HEK293 (cell line): Measurements from ENCODE around the gene NT5DC3.

Experiments used
- CTCF ChIA-PET: fragments of 350-600 bp; formaldehyde crosslinking; extraction: SDS; loops from one replicate; lab custom pipeline; 2021; ENCODE audit warnings: antibody characterized with exemption; lab: Yijun Ruan, JAX
- POLR2A ChIA-PET: fragments of 300-600 bp; formaldehyde crosslinking; extraction: SDS; loops from one replicate; lab custom pipeline; 2020; ENCODE audit warnings: antibody characterized with exemption, inconsistent platforms; lab: Yijun Ruan, JAX
- H3K27ac ChIP-seq: fragments of 200-500 bp; sonication (Bioruptor generic); 2 replicates; pipeline ENCODE4 v1.5.1; 2014; ENCODE audit warnings: low read depth, low read length, control low read depth, inconsistent platforms; ENCODE audit errors: extremely low read depth
- H3K36me3 ChIP-seq, 2 experiments: fragments of 200-500 bp in 1 of 2; sonication (Bioruptor generic) in 1 of 2; 1 replicate in 1 of 2; 2 replicates in 1 of 2; pipeline ENCODE4 v1.5.1; 2014 to 2017; ENCODE audit warnings: inconsistent platforms in 2 of 2, low read length in 2 of 2; ENCODE audit not compliant: control insufficient read depth in 2 of 2, insufficient read depth in 1 of 2
- H3K4me1 ChIP-seq: fragments of 200-500 bp; sonication (Bioruptor generic); 2 replicates; pipeline ENCODE4 v1.5.1; 2014; ENCODE audit warnings: mild to moderate bottlenecking, low read length, inconsistent platforms; ENCODE audit not compliant: control insufficient read depth, insufficient read depth
- H3K4me3 ChIP-seq: 2 replicates; pipeline ENCODE4 v1.5.1; 2011; ENCODE audit warnings: low read depth, mild to moderate bottlenecking, control low read depth, low read length, moderate library complexity
- H3K9me3 ChIP-seq: fragments of 200-500 bp; sonication (Bioruptor generic); 2 replicates; pipeline ENCODE4 v1.5.1; 2014; ENCODE audit warnings: low read depth, low read length, inconsistent platforms; ENCODE audit not compliant: control insufficient read depth, insufficient read depth
- ATF2 ChIP-seq: fragments of 450-650 bp; formaldehyde crosslinking; IDR thresholded peaks from 2 replicates; pipeline ENCODE4 v1.5.1; 2016; ENCODE audit warnings: missing biosample characterization, missing genetic modification characterization, low read depth
- CTCF ChIP-seq: fragments of 450-650 bp; formaldehyde crosslinking; IDR thresholded peaks from 2 replicates; pipeline ENCODE4 v1.5.1; 2016; ENCODE audit warnings: missing biosample characterization, missing genetic modification characterization
- SETDB1 ChIP-seq: IDR thresholded peaks from one replicate; pipeline ENCODE4 v1.6.1; 2017; ENCODE audit warnings: mild to moderate bottlenecking, low read length, moderate library complexity, mixed read lengths; ENCODE audit not compliant: insufficient read length
- SP3 ChIP-seq: fragments of 450-650 bp; formaldehyde crosslinking; IDR thresholded peaks from 2 replicates; pipeline ENCODE4 v1.5.1; 2016; ENCODE audit warnings: missing biosample characterization, missing genetic modification characterization
- SP7 ChIP-seq: fragments of 450-650 bp; formaldehyde crosslinking; IDR thresholded peaks from 2 replicates; pipeline ENCODE4 v1.5.1; 2016; ENCODE audit warnings: missing biosample characterization, missing genetic modification characterization
- TSHZ1 ChIP-seq: fragments of 450-650 bp; formaldehyde crosslinking; IDR thresholded peaks from 2 replicates; pipeline ENCODE4 v1.5.1; 2016; ENCODE audit warnings: missing biosample characterization, missing genetic modification characterization, borderline replicate concordance
- YY2 ChIP-seq: fragments of 450-650 bp; formaldehyde crosslinking; IDR thresholded peaks from 2 replicates; pipeline ENCODE4 v1.5.1; 2016; ENCODE audit warnings: missing biosample characterization, missing genetic modification characterization
- ZBTB26 ChIP-seq: fragments of 450-650 bp; formaldehyde crosslinking; optimal IDR thresholded peaks from 2 replicates; pipeline ENCODE3; 2016; ENCODE audit warnings: missing biosample characterization, mild to moderate bottlenecking, missing genetic modification characterization
- ZBTB8A ChIP-seq: fragments of 450-650 bp; formaldehyde crosslinking; IDR thresholded peaks from 2 replicates; pipeline ENCODE4 v1.5.1; 2016; ENCODE audit warnings: missing biosample characterization, missing genetic modification characterization
- ZNF174 ChIP-seq: fragments of 450-650 bp; formaldehyde crosslinking; IDR thresholded peaks from 2 replicates; pipeline ENCODE4 v1.5.0; 2017; ENCODE audit warnings: missing biosample characterization, mild to moderate bottlenecking, missing genetic modification characterization
- ZNF202 ChIP-seq: fragments of 450-650 bp; formaldehyde crosslinking; IDR thresholded peaks from 2 replicates; pipeline ENCODE4 v1.5.1; 2016; ENCODE audit warnings: missing biosample characterization, missing genetic modification characterization, borderline replicate concordance
- ZNF248 ChIP-seq: fragments of 450-650 bp; formaldehyde crosslinking; IDR thresholded peaks from 2 replicates; pipeline ENCODE4 v1.5.1; 2017; ENCODE audit warnings: missing biosample characterization, missing genetic modification characterization
- ZNF37A ChIP-seq: fragments of 450-650 bp; IDR thresholded peaks from 2 replicates; pipeline ENCODE4 v1.5.1; 2018; ENCODE audit warnings: missing biosample characterization, missing genetic modification characterization
- ZNF391 ChIP-seq: fragments of 450-650 bp; formaldehyde crosslinking; IDR thresholded peaks from 2 replicates; pipeline ENCODE4 v1.5.1; 2016; ENCODE audit warnings: low read depth, missing biosample characterization, missing genetic modification characterization, borderline replicate concordance
- ZNF48 ChIP-seq: fragments of 450-650 bp; formaldehyde crosslinking; IDR thresholded peaks from 2 replicates; pipeline ENCODE4 v1.5.1; 2016; ENCODE audit warnings: missing biosample characterization, missing genetic modification characterization
- ZNF501 ChIP-seq: fragments of 450-650 bp; formaldehyde crosslinking; IDR thresholded peaks from 2 replicates; pipeline ENCODE4 v1.5.1; 2016; ENCODE audit warnings: missing biosample characterization, missing genetic modification characterization
- ZNF518A ChIP-seq: fragments of 450-650 bp; formaldehyde crosslinking; conservative IDR thresholded peaks from 2 replicates; pipeline ENCODE4 v1.5.1; 2016; ENCODE audit warnings: low read depth, missing biosample characterization, missing genetic modification characterization
- ZNF529 ChIP-seq: fragments of 450-650 bp; formaldehyde crosslinking; IDR thresholded peaks from 2 replicates; pipeline ENCODE4 v1.5.1; 2017; ENCODE audit warnings: missing genetic modification characterization, missing biosample characterization; ENCODE audit not compliant: insufficient replicate concordance
- ZNF580 ChIP-seq: fragments of 450-650 bp; formaldehyde crosslinking; IDR thresholded peaks from 2 replicates; pipeline ENCODE4 v1.5.1; 2016; ENCODE audit warnings: missing biosample characterization, missing genetic modification characterization
- ZNF664 ChIP-seq: fragments of 450-650 bp; formaldehyde crosslinking; IDR thresholded peaks from 2 replicates; pipeline ENCODE4 v1.5.1; 2016; ENCODE audit warnings: missing biosample characterization, missing genetic modification characterization
- ZNF768 ChIP-seq: fragments of 450-650 bp; formaldehyde crosslinking; IDR thresholded peaks from 2 replicates; pipeline ENCODE4 v1.5.1; 2018; ENCODE audit warnings: missing biosample characterization, mild to moderate bottlenecking, missing genetic modification characterization
- ZNF777 ChIP-seq: fragments of 450-650 bp; formaldehyde crosslinking; IDR thresholded peaks from 2 replicates; pipeline ENCODE4 v1.5.1; 2017; ENCODE audit warnings: missing biosample characterization, missing genetic modification characterization, borderline replicate concordance
- ZNF830 ChIP-seq: fragments of 450-650 bp; IDR thresholded peaks from 2 replicates; pipeline ENCODE4 v1.5.0; 2018; ENCODE audit warnings: missing biosample characterization, missing genetic modification characterization, low read depth, mild to moderate bottlenecking, moderate library complexity
- ZSCAN23 ChIP-seq: fragments of 450-650 bp; formaldehyde crosslinking; IDR thresholded peaks from 2 replicates; pipeline ENCODE4 v1.5.1; 2016; ENCODE audit warnings: missing biosample characterization, missing genetic modification characterization

The NT5DC3 gene

GRCh38 chr12:103813949-103814348, 27.1 kb downstream of the NT5DC3 start (continued):
- TF ChIP-seq ZNF518A (no peak), ZNF768 (tag by site-specific recombination) (no peak), ZNF529 (tag by site-specific recombination) (no peak), SETDB1 (no peak), SP7 (no peak), ZNF777 (tag by site-specific recombination) (no peak), ZNF501 (tag by site-specific recombination) (no peak)
- TF ChIP-seq, all 188 proteins: peak for 0

- Histone ChIP-seq H3K4me1 (no peaks in the 10 kb centered on the region), H3K9me3 (no peaks in the 10 kb centered on the region), H3K27ac (no peak overlapping the region), H3K36me3 (peaks cover 5 to 42% of the 10 kb centered on the region in 2 experiments; a peak in 1 of 3 replicates), H3K4me3 (no peak overlapping the region)
- ChIA-PET POLR2A (interaction anchor here (2.2 kb wide), 1 partner anchor 27 kb away, joined by 7 read pairs; the partner anchor contains the start of gene NT5DC3), CTCF (interaction anchor here (0.6 kb wide), 1 partner anchor 39 kb away, joined by 4 read pairs; no protein-coding TSS in a partner anchor)
- TF ChIP-seq CTCF (no peak), ZNF777 (tag by site-specific recombination) (no peak), ZNF202 (tag by site-specific recombination) (no peak), ZNF174 (tag by site-specific recombination) (no peak), ZBTB8A (tag by site-specific recombination) (no peak), ZNF48 (tag by site-specific recombination) (no peak), ZNF37A (tag by site-specific recombination) (no peak), ZNF248 (tag by site-specific recombination) (no peak), ZNF830 (tag by site-specific recombination) (no peak), ZSCAN23 (no peak), SP3 (tag by site-specific recombination) (no peak), ZNF580 (tag by site-specific recombination) (no peak), YY2 (tag by site-specific recombination) (no peak), TSHZ1 (no peak), ZNF664 (tag by site-specific recombination) (no peak), ZBTB26 (tag by site-specific recombination) (no peak), ATF2 (tag by site-specific recombination) (no peak), ZNF391 (no peak)
Measured at GRCh38 chr12:103813426-103813825, 27.6 kb downstream of the NT5DC3 start.
